ENCODE data around the gene LIN37. TPM values are rescaled to one million over a fixed set of nuclear protein-coding genes. Genes with fewer than 3 reads are reported as not detected.

Gene LIN37
- total RNA-seq, 4 donors from 2014 or later, result 14.8 to 19.5 (median 16.6) TPM

- Histone ChIP-seq H3K36me3 (peaks cover 0 to 17% of the 10 kb centered on the region in 2 donors), H3K4me3 (no peak overlapping the region), H3K9me3 (no peaks in the 10 kb centered on the region), H3K4me1 (peaks cover 0 to 4% of the 10 kb centered on the region in 2 donors), H3K27ac (no peak overlapping the region), H3K27me3 (no peaks in the 10 kb centered on the region)
- no peak for ATAC-seq
- in situ Hi-C loops (cut with MboI; ENCODE audit: low sequenced_read_pairs in 4 of 4), result no loop called here
- no peak for TF ChIP-seq CTCF (IDR thresholded peaks at IDR 0.05 in 4 of 5, conservative IDR thresholded peaks at IDR 0.05 in 1 of 5)
- no peak for TF ChIP-seq POLR2A (IDR thresholded peaks at IDR 0.05)
- intact Hi-C loops (cut with DNase I; ENCODE audit: low total_unique reads), result no loop called here
- no peak for DNase-seq
These were observed 32.3 kb downstream of the LIN37 start for GRCh38 chr19:35780717-35781116.

DNA sequence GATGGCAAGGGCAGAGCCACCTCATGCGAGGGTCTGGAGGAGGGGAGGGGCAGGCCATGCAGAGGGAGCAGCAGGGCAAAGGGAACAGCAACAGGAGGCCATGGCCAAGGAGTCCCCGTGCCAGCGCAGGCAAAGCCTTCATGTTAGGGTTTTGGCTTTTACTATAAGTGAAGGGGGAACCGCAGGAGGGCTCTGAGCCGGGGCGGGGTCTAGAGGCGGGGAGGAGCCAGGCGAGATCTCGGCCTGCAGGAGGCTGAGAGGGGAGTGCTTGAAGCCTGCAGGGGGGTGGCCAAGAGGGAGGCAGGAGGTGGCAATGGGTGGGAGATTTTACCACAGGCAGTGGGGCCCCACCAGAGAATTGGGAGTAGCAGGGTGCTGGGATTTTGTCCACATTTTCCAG lies 33.3 kb downstream of the LIN37 start:
- intact Hi-C loops (cut with DNase I; ENCODE audit: low total_unique reads), result no loop called here
- no peaks in the 10 kb centered on the region for H3K27me3 ChIP-seq
- no peak overlapping the region for H3K27ac ChIP-seq
- in situ Hi-C loops (cut with MboI; ENCODE audit: low sequenced_read_pairs in 4 of 4), result no loop called here
- H3K9me3 ChIP-seq, result no peaks in the 10 kb centered on the region
- TF ChIP-seq CTCF (IDR thresholded peaks at IDR 0.05 in 4 of 5, conservative IDR thresholded peaks at IDR 0.05 in 1 of 5), result no peak
- TF ChIP-seq POLR2A (IDR thresholded peaks at IDR 0.05), result no peak
- no peak for DNase-seq
- H3K4me1 ChIP-seq, result no peaks in the 10 kb centered on the region
- H3K4me3 ChIP-seq, result no peak overlapping the region
- peaks cover 0 to 17% of the 10 kb centered on the region in 2 donors for H3K36me3 ChIP-seq
- ATAC-seq, result no peak

- DNase-seq (no peak), ATAC-seq (no peak)
- Histone ChIP-seq H3K36me3 (peaks cover 0 to 17% of the 10 kb centered on the region in 2 donors), H3K27me3 (no peaks in the 10 kb centered on the region), H3K4me1 (no peaks in the 10 kb centered on the region), H3K9me3 (no peaks in the 10 kb centered on the region), H3K27ac (no peak overlapping the region), H3K4me3 (no peak overlapping the region)
- in situ Hi-C loops (cut with MboI; ENCODE audit: low sequenced_read_pairs in 4 of 4) (no loop called here), intact Hi-C loops (cut with DNase I; ENCODE audit: low total_unique reads) (no loop called here)
- TF ChIP-seq POLR2A (IDR thresholded peaks at IDR 0.05), result no peak
- no peak for TF ChIP-seq CTCF (IDR thresholded peaks at IDR 0.05 in 4 of 5, conservative IDR thresholded peaks at IDR 0.05 in 1 of 5)
These were observed 34.2 kb downstream of the LIN37 start for GRCh38 chr19:35782589-35782988.

- Histone ChIP-seq H3K27ac (no peak overlapping the region), H3K27me3 (no peaks in the 10 kb centered on the region), H3K36me3 (peaks cover 0 to 17% of the 10 kb centered on the region in 2 donors), H3K9me3 (no peaks in the 10 kb centered on the region), H3K4me3 (no peak overlapping the region), H3K4me1 (no peaks in the 10 kb centered on the region)
- ATAC-seq (no peak), DNase-seq (no peak)
- no peak for TF ChIP-seq CTCF (IDR thresholded peaks at IDR 0.05 in 4 of 5, conservative IDR thresholded peaks at IDR 0.05 in 1 of 5)
- TF ChIP-seq POLR2A (IDR thresholded peaks at IDR 0.05), result no peak
- in situ Hi-C loops (cut with MboI; ENCODE audit: low sequenced_read_pairs in 4 of 4), result no loop called here
- intact Hi-C loops (cut with DNase I; ENCODE audit: low total_unique reads), result no loop called here
These were observed 35.4 kb downstream of the LIN37 start for GRCh38 chr19:35783469-35784434.
